ENCODE measurements around the gene CELA3B.
"Not testable (repeated sequence)": the region's sequence is repeated elsewhere in the genome, so short reads cannot be mapped to it uniquely, and the experiment has no call there.

CELA3B gene, protein sequence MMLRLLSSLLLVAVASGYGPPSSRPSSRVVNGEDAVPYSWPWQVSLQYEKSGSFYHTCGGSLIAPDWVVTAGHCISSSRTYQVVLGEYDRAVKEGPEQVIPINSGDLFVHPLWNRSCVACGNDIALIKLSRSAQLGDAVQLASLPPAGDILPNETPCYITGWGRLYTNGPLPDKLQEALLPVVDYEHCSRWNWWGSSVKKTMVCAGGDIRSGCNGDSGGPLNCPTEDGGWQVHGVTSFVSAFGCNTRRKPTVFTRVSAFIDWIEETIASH

DNA sequence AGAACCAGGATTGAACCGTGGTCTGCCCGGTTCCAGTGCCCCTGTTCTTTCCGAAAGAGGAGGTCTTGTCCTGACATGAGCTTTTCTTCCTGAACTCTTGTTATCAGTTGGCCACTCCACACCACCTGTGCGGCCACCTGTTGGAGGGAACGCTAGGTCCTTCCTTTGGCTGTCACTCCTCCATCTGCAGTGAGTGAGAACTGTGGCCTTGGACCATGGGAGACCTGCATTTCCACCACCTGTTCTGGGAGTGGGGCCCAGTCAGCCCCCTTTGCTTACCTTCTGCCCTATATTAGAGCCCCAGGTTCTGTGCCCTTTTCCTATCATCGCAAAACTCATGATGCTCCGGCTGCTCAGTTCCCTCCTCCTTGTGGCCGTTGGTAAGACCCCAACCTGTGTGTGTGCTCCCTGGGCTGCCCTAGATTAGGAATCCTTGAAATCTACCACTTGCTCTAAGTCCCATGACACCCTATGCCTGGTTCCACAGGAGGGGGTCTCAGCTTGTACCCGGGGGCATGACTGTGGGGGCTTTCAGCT is at the start of gene CELA3B:
CELA3B (plus strand) TSS at position 320 of the 537 bp plus-strand sequence; CDS start at position 338, 18 bp downstream.
- not testable (repeated sequence) for DNase-seq

DNA sequence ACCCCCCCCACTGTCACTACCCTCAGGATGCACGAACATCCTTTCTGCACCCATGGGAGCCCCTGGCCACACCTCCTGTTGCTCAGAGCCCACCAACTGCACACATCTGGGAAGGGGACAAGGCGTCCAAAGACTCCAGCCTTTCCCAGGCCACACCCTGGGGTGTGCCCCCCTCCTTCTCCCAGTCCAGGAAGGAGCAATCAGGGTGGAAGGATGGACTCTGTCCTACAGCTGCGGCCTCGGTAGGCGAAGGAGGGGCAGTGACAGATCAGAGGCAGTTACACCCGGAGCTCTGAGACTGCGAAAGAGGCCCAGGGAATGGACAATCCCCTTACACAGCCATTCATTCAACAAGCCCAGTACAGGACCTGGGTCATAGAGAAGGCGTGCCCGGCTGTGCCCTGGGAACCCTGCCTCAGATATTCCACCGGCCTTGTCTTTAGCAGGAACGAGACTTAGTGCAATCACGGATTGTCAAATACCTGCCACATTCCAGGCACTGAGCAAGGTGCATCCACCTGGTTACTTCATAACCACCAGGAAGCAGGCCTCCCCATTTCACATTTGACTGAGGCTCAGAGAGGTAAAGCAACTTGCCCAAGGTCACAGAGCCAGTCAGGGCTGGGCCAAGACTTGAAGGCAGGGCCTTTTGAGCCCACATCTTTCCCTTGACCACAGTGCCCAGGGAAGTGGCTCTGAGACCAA is 49.1 kb upstream of the CELA3B start:
- DNase-seq, result no peak

DNA sequence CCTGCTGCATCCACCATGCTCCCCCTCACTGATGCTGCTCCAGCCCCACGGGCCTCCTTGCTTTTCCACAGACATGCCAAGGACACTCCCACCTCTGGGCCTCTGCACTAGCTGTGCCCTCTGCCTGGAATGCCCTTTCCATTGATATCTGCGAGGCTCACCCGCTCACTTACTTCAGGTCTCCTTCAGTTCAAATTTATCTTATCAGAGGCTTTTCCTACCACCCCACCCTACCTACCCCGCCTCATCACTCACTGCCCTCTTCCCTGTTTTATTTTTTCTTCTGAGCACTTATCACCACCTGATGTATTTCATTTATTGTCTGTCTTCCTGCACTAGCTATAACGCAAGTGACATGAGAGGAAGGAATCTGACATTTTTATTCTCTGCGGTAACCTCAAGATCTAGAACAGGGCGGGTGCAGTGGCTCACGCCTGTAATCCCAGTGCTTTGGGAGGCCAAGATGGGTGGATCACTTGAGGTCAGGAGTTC is 46.7 kb upstream of the CELA3B start:
- DNase-seq, result no peak

DNA sequence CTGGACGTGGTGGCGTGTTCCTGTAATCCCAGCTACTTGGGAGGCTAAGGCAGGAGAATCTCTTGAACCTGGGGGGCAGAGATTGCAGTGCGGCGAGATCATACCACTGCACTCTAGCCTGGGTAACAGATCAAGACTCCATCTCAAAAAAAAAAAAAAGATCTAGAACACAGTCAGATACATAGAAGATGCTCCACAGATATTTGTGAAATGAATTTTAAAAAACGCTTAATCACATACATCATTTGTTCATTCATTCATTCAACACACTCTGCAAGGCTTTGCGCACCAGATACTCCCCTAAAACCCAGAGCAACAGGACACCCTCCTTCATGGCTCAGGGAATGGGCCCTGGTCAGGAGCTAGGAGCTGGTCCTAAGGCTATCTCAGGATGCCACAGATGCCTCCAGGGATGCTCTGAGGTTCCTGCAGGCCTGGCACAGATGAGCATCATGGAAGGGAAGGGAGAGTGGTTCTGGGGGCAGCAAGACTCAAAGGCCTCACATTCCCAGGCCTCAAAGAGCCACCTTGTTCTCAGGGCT is 46.1 kb upstream of the CELA3B start:
- DNase-seq, result no peak

DNA sequence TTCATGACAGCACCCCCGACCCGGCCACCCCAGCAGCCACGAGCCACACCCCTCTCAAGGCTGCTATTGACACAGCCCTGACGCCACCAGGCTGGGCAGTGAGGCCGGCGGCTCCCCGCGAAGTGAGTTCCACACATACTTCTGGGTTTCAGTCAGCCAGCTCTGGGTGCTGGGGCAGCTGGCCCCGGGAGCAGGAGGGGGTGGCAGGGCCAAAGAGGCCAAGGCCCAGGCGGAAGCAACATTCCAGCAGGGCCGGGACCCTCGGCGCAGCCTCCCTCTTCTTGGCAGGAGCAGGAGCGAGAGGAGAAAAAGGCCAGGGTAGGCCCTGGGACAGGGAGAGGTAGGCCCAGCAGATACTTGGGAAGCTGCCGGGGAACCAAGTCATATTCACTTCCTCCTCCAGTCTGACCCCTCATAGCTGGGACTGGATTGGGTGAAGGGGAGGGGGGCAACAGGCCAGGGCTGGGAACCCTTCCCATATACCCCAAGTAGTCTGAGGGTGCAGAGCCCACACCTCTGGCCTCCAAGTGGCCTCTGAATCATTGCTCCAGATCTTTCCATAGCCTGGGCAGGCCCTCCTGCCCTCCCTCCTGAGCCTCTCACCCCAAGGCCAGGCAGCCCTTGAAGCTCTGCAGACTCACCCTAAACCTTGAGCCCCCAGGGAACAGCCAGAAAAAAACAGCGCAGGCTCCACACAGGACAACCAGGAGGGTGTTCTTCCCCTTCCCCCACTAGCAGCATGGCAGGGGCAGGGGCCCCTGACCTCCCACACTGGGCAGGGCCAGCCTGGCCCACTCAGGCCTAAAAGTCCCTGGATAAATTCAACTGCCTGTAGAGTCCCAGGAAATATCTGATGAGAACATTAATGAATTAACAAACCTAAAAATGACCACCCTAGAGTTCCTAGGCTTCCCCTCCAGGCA is 45.4 kb upstream of the CELA3B start:
- peak; percentile 97 for DNase-seq

DNA sequence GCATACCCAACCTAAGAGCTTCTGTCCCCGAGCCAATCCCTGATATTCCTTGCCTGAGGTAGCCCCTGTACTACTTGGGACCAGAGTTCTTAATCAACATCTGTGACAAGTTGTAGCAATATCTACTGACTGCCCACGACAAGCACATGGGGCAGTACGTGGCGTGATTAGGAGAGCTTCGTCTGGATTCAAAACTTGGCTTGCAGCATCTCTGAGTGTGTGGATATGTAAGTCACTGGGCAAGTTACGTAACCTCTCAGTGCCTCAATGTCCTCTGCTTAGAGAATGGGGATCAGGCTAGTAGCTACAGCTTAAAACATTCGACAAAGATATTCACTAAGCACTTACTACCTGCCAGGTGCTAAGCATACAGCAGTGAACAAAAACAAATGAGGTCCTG is 44.7 kb upstream of the CELA3B start:
- no peak for DNase-seq

DNA sequence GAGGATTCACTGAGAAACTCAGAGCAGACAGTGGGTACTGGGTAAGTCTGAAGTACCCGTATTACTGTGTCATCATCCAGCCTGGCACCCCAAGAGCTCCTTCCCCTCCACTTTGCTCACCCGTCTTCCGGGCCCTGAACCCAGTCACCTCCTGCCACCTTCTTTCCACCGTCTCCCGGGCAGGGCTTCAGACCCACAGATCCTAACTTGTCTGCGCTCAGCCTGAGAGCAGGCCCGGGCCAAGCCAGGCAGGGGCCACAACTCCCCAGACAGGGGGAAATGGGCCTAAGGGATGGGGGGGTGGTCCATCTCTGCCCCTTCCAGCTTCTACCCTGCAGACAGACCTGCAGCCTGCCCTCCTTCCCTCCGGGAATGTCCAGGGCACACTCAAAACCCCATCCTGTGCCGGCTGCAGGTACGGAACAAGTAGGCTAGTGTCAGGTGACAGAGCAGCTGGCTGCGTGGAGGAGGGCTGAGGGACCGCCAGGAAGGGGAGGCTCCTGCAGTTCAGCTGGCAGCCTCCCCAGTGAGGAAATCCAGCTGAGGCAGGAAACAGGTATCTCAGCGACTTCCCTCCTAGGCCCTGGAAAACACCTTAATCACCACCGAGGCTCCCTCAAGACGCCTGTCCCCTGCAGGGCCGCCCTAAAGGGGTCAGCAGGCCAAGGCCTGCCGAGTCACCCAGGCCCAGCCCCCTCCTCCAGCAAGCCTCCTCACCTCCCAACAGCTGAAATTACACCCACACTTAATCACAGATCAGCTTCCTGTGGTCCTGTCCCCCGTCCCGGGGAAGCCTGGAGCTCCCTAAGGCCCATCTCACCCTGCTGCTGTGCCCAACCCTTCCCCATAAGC is 43.2 kb upstream of the CELA3B start:
- peak; percentile 89 for DNase-seq

DNA sequence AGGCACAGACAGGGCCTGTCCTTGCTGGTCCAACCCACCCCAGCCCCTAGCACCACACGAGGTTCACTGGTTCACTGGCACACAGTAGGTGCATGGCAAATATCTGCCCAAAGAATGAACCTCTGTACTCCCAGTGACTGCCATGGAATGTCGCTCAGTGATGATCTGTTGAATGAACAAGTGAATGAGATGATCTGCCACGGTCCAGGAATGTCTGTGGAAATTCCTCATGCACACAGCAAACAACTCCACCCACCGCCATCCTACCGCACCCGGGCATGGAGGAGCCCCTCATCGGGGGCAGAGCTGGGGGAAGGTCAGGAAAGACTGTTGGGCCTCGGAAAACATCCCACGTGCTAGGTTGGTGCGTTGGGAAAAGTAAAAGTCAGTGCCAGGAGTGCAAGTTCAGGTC is 41.4 kb upstream of the CELA3B start:
- no peak for DNase-seq

DNA sequence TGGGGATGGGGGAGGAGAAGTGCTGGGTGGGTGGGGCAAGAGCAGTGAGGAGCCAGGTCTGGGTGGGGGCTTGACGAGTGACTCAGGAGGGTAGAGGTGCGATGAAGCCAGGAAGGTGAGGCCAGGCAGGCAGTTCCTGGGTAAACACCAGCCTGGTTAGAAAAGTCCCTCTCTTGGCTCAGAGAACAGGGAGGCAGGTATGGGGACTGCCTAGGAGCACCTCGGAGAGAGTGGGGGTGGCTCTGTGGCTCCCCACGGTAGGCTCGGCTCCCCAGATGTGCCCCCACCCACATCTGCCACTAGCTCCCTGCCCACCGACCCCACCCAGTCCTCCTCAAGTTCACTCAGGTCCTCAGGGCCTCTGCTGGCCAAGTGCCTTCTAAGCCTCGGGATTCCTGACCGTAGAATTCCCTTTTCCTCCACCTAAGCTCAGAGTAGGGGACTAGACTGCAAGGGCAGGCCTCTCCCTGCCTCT is 40.9 kb upstream of the CELA3B start:
- no peak for DNase-seq

DNA sequence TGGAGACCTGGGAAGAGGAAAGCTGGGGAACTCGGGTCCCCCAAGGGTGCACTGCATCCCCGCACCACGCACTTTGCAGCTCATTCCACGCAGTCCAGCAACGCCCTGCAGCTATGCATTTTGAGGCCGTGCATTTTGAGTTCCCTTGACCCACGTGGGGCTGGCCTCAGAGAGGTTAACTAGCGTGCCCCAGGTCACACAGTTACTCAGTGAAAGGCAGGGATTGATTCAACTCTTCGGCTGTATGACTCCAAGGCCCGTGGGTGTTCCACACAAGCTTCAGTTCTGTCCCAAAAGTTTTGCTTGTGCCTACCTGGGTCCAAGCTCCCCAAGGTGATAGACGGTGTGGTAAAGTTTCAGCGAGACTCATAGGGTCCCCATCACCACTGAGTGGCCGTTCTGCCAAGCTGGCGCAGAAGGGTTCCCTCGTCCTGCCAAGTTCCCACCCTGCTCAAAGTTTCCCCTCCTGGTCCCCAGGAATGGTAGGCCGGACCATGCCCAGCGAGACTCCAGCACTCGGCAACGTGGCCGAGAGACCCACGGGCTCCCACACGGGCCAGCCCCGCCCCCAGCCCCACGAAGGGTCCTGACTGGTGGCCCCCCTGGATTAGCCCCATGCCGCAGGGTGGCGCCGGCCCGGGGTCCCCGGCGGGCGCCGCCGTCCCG is 40.3 kb upstream of the CELA3B start:
- no peak for DNase-seq

DNA sequence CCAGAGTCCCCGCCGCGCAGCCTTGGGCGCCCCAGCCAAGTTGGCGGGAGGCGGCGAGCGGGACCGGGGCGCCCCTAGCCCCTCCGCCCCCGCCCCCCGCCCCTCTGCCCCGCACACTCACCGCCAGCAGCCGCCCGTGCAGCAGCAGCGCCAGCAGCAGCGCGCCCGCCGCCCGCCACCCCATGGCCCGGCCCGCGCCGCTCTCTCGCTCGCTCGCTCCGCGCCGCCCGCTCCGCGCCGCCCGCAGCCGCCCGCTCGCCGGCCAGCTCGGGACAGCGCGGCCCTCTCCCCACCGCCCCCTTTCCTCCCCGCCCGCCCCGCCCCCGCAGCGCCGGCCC is 39.8 kb upstream of the CELA3B start, which contains the start of gene HSPG2:
HSPG2 (minus strand) TSS at position 277 of the 338 bp plus-strand sequence; CDS start at position 184, 93 bp downstream.
- DNase-seq, result no peak

DNA sequence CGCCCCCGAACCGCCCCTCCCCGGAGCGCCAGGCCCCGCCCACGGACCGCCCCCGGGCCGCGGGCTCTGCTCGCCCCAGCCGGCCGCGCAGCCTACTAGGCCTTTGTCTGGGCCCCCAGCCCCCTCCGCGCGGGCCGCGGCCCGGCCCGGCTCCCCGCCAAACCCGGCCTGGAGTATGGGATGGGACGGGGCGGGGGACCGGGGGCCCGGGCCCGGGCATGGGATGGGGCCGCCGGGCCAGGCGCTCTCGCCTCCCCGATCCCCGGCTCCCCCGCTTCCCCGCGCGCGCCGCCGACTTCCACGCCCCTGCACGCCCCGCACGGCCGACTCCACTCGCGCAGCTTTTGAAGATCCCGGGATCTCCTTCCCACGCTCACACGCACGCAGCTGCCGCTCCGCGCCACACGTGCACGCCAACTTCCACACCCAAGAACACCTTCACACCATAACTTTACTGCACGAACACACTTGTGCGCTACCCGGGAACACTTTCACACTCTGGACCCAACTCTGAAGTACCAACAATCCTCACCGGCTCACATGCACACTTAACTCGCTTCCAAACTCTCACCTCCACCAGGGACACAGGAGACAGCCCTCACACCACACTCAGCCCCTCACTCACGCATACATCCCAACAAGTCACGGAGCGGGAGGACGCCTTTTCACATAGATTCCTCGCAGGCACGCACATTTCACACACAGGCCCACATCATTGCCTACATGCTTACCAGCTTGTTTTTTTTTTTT is 39.3 kb upstream of the CELA3B start:
- peak; percentile 89 for DNase-seq

DNA sequence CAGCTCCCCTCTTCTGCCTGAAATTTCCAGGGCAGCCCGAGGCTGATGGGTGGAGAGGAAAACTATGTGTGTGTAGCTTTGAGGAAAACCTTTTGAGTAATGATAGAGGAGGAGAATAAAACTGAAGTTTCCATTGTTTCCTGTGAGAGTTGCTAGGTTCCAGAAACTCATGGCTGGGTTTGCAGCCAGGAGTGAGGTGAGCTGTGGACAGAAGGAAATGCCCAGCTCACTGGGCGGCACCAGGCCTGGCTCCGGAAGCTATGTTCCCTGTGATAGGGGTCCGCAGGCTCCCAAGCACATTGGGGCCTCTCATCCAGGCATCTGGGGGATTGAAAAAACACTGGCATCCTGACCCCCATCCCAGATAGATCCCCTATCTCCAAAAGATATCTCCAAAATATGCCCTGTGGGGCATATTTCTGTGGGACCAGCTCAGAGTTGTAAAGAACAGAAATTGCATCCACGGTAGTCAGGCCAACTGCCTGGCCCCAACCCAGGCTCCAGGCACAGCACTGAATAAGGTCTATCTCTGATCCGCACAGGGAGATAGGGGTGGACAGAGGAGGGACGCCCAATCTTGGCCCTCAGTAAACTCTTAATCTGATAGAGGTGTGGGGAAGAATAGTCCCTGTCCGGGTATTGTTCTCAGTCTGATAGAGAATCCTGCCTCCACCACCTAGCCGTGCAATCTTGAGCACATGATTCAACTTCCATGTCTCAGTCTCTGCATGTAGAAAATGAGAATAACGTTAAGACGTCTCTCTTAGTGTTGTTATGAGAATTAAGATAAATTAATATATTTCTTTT is 37.9 kb upstream of the CELA3B start:
- no peak for DNase-seq

DNA sequence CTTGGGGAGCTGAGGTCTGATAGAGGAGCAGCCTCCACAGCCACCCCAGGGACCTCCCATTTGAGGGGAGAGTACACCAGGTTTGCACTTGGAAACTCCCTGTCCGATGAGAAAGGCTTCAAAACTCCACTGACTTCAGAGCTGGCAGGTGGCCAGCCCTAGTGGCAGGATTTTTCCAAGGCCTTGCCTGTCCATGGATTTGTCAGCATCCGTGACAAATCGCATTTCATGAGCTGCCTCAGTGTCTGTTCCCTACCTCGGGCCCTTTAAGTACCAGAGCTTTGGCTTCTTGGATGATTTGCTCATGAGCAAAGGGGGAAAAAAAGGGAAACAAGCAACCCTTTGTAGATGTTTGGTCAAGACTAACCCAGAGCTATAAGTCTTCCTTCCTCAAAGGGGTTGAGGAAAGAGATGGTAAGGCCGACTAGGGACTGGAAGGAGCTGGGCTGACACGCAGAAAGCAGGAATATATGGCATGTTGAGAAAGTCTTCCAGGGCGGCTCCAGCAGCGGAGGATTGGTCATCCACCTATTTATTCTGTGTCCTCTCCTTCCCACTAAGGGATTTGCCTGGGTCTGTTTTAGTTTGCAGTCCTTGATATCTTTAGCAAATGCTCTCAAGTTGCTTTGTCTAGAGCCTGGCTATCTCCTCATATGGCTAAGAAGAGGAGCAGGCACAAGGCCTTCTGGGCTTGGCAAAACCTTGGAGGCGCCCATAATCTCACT is 37.0 kb upstream of the CELA3B start:
- DNase-seq, result no peak

DNA sequence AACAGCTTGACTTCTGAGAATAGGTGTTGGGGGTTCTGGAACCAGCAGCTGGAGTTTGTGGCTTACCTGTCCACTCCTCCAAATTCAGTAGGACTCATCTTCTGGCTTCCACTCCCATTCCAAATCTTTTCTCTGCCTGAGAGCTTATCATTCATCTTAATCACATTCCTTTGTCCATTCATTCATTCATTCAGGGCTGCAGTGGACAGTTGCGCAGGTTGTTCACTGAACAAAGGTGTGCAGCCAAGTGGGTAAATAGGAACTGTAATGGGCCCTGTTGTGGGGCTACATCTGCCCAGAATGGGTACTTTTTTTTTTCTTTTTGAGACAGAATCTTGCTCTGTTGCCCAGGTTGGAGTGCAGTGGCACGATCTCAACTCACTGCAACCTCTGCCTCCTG is 36.3 kb upstream of the CELA3B start:
- DNase-seq, result no peak

DNA sequence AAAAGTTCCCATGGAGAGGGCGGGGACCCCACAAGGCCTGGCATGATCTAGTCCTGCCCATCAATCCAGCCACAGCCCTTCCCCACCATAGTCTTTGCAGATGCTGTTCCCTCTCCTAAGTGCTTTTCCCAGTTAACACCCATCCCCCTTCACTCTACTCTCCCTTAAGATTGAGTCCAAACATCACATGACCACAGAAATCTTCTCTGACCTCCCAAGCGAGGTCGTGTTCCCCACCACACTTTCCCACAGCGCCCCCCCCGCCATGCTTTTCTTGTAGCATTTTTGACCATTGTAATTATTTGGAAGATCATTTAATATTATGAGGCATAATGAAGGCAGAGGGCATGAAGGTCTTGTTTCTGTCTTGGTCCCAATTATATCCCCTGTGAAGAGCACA is 35.5 kb upstream of the CELA3B start:
- DNase-seq, result no peak

DNA sequence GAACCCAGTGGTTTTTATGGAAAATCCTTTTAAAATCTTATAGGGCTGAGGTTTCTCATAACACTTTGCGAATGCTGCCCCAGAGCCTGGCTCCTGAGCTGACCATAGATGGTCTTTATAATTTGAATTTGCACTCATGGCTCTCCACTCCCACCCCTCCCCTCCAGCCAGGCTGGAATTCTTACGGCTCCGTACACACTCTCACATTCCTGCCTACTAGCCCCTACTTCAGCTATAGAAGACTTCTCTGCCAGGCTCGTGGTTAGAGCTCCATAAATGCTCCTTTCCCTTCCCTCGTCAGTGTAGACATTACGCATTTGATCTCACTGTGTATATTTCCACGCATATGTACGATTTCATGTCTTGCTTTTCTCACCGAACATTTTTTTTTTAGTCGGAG is 34.4 kb upstream of the CELA3B start:
- no peak for DNase-seq

DNA sequence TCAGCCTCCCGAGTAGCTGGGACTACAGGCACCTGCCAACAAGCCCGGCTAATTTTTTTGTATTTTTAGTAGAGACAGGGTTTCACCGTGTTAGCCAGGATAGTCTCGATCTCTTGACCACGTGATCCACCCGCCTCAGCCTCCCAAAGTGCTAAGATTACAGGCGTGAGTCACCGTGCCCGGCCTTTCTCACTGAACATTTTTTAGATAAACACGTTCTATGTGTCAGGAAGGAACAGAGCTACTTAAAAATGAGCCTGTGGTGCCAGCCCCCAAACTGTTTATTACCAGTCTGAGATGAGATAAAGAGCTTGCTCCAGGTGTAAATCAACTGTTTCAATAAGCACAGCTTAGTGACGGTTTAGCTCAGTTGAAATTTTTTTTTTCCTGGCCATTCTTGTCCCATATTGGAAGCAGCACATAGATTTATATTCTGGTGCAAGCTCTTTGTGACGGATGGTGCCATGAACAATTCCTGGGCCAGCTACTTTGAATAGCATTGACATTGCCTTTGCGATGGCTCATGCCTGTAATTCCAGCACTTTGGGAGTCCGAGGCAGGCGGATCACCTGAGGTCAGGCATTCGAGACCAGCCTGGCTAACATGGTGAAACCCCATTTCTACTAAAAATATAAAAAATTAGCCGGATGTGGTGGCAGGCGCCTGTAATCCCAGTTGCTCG is 33.7 kb upstream of the CELA3B start:
- not testable (repeated sequence) for DNase-seq

Data from islet precursor cell (in vitro differentiated cells).